Tibial nerve (tissue), 4 donors: ENCODE results near the gene TRIP6.
"Not testable (repeated sequence)": the region's sequence is repeated elsewhere in the genome, so short reads cannot be mapped to it uniquely, and the experiment has no call there.

Experiments
- EP300 ChIP-seq, 2 donors: sonication (generic); formaldehyde crosslinking; IDR thresholded peaks; one replicate each; pipeline ENCODE4 v1.6.1; 2017; ENCODE audit warnings: antibody characterized with exemption in 2 of 2, mild to moderate bottlenecking in 1 of 2
- TF ChIP-seq, protein P1 (sequence below), 5 experiments: fragments of 200-600 bp in 3 of 5; fragments of 450-650 bp in 2 of 5; sonication (generic) in 3 of 5; IDR thresholded peaks; one replicate each; pipeline ENCODE4 v1.5.1; 2016 to 2019; ENCODE audit warnings: antibody characterized with exemption in 5 of 5, mild to moderate bottlenecking in 3 of 5, moderate library complexity in 2 of 5

DNA sequence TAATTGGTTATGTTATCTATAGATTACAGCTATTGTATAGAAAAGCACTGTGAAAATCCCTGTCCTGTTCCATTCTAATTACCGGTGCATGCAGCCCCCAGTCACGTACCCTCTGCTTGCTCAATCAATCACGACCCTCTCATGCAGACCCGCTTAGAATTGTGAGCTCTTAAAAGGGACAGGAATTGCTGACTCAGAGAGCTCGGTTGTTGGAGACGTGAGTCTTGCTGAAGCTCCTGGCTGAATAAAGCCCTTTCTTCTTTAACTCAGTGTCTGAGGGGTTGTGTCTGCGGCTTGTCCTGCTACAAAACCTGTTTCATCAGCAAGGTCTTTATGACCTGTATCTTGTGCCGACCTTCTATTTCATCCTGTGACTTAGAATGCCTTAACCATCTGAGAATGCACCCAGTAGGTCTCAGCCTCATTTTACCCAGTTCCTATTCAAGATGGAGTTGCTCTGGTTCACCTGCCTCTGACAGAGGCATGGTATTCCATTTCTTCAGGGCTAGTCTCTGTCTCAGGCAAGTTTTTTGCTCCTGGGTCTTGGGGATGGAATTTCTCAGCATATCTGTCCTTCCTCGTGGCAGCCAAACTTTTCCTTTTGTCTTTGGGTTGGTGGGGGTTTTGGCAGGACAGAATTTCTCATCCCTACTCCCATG, 52.7 kb downstream of the TRIP6 start:
- TF ChIP-seq, protein P1, sequence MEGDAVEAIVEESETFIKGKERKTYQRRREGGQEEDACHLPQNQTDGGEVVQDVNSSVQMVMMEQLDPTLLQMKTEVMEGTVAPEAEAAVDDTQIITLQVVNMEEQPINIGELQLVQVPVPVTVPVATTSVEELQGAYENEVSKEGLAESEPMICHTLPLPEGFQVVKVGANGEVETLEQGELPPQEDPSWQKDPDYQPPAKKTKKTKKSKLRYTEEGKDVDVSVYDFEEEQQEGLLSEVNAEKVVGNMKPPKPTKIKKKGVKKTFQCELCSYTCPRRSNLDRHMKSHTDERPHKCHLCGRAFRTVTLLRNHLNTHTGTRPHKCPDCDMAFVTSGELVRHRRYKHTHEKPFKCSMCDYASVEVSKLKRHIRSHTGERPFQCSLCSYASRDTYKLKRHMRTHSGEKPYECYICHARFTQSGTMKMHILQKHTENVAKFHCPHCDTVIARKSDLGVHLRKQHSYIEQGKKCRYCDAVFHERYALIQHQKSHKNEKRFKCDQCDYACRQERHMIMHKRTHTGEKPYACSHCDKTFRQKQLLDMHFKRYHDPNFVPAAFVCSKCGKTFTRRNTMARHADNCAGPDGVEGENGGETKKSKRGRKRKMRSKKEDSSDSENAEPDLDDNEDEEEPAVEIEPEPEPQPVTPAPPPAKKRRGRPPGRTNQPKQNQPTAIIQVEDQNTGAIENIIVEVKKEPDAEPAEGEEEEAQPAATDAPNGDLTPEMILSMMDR (IDR thresholded peaks at IDR 0.05): not testable (repeated sequence)
- TF ChIP-seq EP300 (IDR thresholded peaks at IDR 0.05): not testable (repeated sequence)
